ENCODE measurements around the gene DIO3.

DNA sequence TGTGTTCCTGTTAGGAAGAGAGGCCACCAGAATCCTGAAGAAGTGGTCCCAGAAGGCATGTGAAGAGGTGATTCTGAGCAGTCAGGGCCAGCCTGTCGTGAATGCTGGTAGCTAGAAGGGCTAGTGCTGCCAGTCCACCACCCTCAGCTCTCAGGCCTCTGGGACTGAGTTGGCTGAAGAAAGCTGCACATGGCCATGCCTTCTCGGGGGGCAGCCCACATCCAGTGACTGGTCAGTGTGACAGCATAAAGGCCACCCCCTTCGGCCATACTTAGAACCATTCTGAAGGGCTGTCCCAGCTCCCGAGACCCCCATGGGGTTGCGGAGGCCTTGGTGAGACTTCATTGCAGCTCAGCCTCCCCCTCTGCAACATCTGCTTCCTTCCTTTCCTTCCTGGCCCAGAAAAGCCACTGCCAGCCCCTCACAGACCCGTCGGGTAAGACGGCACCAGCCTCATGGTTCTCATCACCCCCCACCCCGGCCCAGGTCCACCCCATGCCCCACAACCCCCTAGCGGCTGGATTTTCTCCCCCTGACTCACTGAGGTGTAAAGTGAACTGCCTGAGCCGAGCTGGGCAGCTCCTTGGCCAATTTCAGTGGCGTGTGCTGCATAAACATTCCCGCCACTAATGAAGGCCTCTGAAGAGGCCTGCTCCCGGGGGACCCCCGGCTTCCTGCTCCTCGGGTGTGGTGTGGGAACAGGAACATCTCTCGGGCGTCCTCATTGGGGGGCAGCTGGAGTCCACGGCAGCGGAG, 49.5 kb upstream of the DIO3 start:
- no peak for TF ChIP-seq POLR2AphosphoS5 (IDR thresholded peaks at IDR 0.05)
- TF ChIP-seq, protein P1, sequence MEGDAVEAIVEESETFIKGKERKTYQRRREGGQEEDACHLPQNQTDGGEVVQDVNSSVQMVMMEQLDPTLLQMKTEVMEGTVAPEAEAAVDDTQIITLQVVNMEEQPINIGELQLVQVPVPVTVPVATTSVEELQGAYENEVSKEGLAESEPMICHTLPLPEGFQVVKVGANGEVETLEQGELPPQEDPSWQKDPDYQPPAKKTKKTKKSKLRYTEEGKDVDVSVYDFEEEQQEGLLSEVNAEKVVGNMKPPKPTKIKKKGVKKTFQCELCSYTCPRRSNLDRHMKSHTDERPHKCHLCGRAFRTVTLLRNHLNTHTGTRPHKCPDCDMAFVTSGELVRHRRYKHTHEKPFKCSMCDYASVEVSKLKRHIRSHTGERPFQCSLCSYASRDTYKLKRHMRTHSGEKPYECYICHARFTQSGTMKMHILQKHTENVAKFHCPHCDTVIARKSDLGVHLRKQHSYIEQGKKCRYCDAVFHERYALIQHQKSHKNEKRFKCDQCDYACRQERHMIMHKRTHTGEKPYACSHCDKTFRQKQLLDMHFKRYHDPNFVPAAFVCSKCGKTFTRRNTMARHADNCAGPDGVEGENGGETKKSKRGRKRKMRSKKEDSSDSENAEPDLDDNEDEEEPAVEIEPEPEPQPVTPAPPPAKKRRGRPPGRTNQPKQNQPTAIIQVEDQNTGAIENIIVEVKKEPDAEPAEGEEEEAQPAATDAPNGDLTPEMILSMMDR (IDR thresholded peaks at IDR 0.05), result no peak

Data from breast epithelium (tissue), 3 donors.